Activated CD4-positive, alpha-beta memory T cell treated with anti-CD3 and anti-CD28 coated beads, Interleukin-2, amount 10 ng/mL, durations not matched to agents 7 days and 5 days (primary cell): Measurements from ENCODE around the gene DNASE1. TPM values are rescaled to one million over a fixed set of nuclear protein-coding genes. Genes with fewer than 3 reads are reported as not detected.

ENCODE experiments used
- CTCF ChIA-PET: fragments of 350-600 bp; sonication (Branson Sonifier 250); formaldehyde crosslinking; loops from one replicate; lab custom pipeline; 2021; ENCODE audit warnings: antibody characterized with exemption, inconsistent platforms; lab: Charles Lee
- POLR2A ChIA-PET: fragments of 350-600 bp; sonication (Branson Sonifier 250); formaldehyde crosslinking; loops from one replicate; lab custom pipeline; 2021; ENCODE audit warnings: antibody characterized with exemption; lab: Charles Lee
- DNase-seq: peaks from one replicate; pipeline ENCODE4 v3.0.0-alpha.2; 2020
- H3K27ac Mint-ChIP-seq: one replicate; pipeline ENCODE4 v1.8.0; 2021; ENCODE audit warnings: mild to moderate bottlenecking, mixed read lengths
- H3K27me3 Mint-ChIP-seq: one replicate; pipeline ENCODE4 v1.8.0; 2021; ENCODE audit warnings: mixed read lengths
- H3K36me3 Mint-ChIP-seq: one replicate; pipeline ENCODE4 v1.8.0; 2021; ENCODE audit warnings: low read depth, mixed read lengths
- H3K4me1 Mint-ChIP-seq: one replicate; pipeline ENCODE4 v1.8.0; 2021; ENCODE audit warnings: mixed read lengths
- H3K4me3 Mint-ChIP-seq: one replicate; pipeline ENCODE4 v1.8.0; 2021; ENCODE audit warnings: mild to moderate bottlenecking, mixed read lengths
- H3K9me3 Mint-ChIP-seq: one replicate; pipeline ENCODE4 v1.8.0; 2021; ENCODE audit warnings: mixed read lengths
- total RNA-seq, 2 experiments: library from RNA; stranded (reverse); gene quantifications; one replicate each; pipeline ENCODE4 v1.2.3, GENCODE V29; 2021

DNASE1 gene
- total RNA-seq, 2 experiments from 2014 or later = 32.8 to 35.8 TPM

DNA sequence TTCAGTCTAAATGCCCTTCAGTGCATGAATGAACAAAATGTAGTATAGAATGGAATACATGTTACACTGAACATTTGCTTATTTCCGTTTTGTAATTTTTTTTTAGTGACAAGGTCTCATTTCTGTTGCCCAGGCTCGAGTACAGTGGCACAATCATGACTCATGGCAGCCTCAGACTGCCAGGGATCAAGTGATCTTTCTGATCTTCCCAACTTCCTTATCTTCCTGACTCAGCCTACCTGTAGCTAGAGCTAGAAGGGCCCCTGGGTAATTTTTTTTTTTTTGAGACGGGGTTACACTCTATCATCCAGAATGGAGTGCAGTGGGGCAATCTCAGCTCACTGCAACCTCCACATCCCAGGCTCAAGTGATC, 35.7 kb upstream of the DNASE1 start:
- no peak overlapping the region for H3K27ac Mint-ChIP-seq
- no peak overlapping the region for H3K4me3 Mint-ChIP-seq
- no peak for DNase-seq
- ChIA-PET CTCF (interaction anchor here (1.1 kb wide), 1 partner anchor 157 kb away, joined by 4 read pairs; no protein-coding TSS in a partner anchor), POLR2A (no interaction called here)
- no peaks in the 10 kb centered on the region for H3K27me3 Mint-ChIP-seq
- peaks cover 36% of the 10 kb centered on the region for H3K4me1 Mint-ChIP-seq
- H3K36me3 Mint-ChIP-seq = peaks cover 49% of the 10 kb centered on the region
- H3K9me3 Mint-ChIP-seq = no peaks in the 10 kb centered on the region

- peaks cover 31% of the 10 kb centered on the region for H3K4me1 Mint-ChIP-seq
- ChIA-PET CTCF (no interaction called here), POLR2A (no interaction called here)
- no peak overlapping the region for H3K27ac Mint-ChIP-seq
- DNase-seq = no peak
- H3K9me3 Mint-ChIP-seq = no peaks in the 10 kb centered on the region
- no peak overlapping the region for H3K4me3 Mint-ChIP-seq
- peaks cover 14% of the 10 kb centered on the region for H3K36me3 Mint-ChIP-seq
- no peaks in the 10 kb centered on the region for H3K27me3 Mint-ChIP-seq
Measured at GRCh38 chr16:3623642-3624041, 30.8 kb upstream of the DNASE1 start.

DNA sequence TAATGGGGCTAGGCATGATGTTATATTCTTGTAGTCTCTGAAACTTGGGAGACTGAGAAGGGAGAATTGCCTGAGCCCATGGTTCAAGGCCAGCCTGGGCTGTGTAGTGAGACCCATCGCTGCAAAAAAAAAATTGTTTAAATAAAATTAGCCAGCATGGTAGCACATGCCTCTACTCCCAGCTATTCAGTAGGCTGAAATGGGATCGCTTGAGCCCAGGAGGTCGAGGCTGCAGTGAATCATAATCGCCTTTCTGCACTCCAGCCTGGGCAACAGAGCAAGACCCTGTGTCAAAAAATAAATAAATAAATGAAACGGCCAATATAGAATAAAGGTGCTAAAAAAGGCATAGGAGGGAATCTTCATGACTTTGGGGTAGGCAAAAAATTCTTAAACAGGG, 29.2 kb upstream of the DNASE1 start:
- Mint-ChIP-seq H3K27ac (peak overlapping the region; percentile 78), H3K4me3 (no peak overlapping the region)

DNA sequence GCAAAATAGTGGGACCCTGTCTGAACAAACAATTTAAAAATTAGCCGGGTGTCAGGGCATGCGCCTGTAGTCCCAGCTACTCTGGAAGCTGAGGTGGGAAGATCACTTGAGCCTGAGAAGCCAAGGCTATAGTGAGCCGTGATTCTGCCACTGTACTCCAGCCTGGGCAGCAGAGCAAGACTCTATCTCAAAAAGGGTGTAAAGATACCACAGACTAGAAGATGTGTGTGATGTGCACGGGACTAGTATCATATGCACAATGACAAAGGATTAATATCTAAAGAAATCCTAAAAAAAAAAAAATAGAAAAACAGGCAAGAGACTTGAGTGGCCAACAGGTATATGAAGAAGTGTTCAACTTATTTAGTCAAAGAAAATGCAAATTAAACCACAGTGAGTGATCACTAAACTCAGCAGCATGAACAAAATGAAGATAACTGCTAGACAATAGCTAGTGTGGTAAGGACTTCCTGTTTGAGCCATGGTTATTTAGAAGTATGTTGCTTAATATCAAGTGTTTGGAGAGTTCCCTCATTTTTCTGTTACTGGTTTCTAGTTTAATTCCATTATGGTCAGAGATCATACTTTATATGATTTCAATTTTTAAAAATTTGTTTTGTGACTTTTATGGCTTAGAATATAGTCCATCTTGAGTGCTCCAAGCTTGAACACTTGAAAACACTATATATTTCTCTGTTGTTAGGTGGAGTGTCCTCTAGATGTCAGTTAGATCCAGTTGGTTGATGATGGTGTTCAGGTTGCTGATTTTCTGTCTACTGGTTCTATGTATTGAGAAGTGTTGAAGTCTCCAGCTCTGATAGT, 28.4 kb upstream of the DNASE1 start:
- Mint-ChIP-seq H3K27me3 (no peaks in the 10 kb centered on the region), H3K4me1 (peaks cover 32% of the 10 kb centered on the region), H3K27ac (peak overlapping the region; percentile 78), H3K4me3 (peak overlapping the region; percentile 6), H3K9me3 (no peaks in the 10 kb centered on the region), H3K36me3 (peaks cover 10% of the 10 kb centered on the region)
- no peak for DNase-seq
- POLR2A ChIA-PET = interaction anchor here (0.8 to 3.4 kb wide), 7 partner anchors 10 to 91 kb away, joined by 3 to 25 read pairs (median 3); partner anchors contain the start of genes SLX4 and TRAP1
- CTCF ChIA-PET = interaction anchor here (0.6 to 1.6 kb wide), 4 partner anchors 12 to 40 kb away, joined by 3 to 5 read pairs (median 4); partner anchors contain the start of gene SLX4

More for the DNA sequence above, 29.2 kb upstream of the DNASE1 start:
- H3K27me3 Mint-ChIP-seq = no peaks in the 10 kb centered on the region
- CTCF ChIA-PET = no interaction called here
- no peak for DNase-seq
- no peaks in the 10 kb centered on the region for H3K9me3 Mint-ChIP-seq
- peaks cover 11% of the 10 kb centered on the region for H3K36me3 Mint-ChIP-seq
- H3K4me1 Mint-ChIP-seq = peaks cover 32% of the 10 kb centered on the region
- POLR2A ChIA-PET = interaction anchor here (1.5 to 3.4 kb wide), 2 partner anchors 9 to 13 kb away, joined by 3 to 25 read pairs; partner anchors contain the start of gene SLX4

- Mint-ChIP-seq H3K9me3 (no peaks in the 10 kb centered on the region), H3K36me3 (peaks cover 14% of the 10 kb centered on the region), H3K4me3 (no peak overlapping the region), H3K27me3 (no peaks in the 10 kb centered on the region), H3K27ac (no peak overlapping the region), H3K4me1 (peaks cover 26% of the 10 kb centered on the region)
- ChIA-PET POLR2A (interaction anchor here (1.2 to 1.6 kb wide), 3 partner anchors 11 to 80 kb away, joined by 3 to 4 read pairs (median 4); partner anchors contain the start of genes SLX4 and TRAP1), CTCF (interaction anchor here (1.0 to 1.4 kb wide), 4 partner anchors 11 to 66 kb away, joined by 3 to 5 read pairs (median 4); partner anchors contain the start of gene SLX4)
- peak; percentile 25 for DNase-seq
Measured at GRCh38 chr16:3637371-3637923, 17.0 kb upstream of the DNASE1 start.

DNA sequence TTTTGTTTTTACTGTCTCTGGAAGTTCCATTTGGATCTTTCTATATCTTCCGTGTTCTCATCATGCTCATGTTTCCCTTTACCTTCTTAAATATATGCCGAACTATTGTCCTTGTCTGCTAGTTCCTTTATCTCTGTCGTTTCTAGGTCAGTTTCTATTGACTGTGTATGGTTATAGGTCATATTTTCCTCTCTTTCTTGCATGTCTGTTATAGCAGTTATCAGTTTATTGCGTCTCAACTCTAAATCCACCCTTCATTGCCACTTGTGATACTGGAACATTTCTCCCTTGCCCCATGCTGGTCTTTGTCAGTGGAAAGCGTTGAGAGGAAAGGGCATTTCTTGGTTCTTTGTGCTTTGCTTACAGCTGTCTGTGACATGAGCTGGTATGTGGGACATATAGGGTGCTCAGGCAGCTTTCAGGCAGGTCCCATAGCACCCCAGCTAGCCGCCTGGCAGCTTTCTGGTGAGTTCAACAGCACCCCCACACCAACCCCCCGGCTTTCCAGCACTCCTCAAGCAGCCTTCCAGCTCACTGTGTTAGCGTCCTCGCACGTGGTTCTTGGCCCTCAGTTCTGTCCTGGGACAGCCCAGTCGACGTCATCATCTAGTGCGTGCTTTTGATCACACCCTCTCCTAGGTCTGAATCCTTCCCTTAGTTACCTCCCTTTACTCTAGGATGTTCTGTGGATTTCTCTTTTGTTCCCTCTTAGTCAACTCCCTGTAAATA, 15.4 kb upstream of the DNASE1 start:
- Mint-ChIP-seq H3K9me3 (no peaks in the 10 kb centered on the region), H3K4me3 (no peak overlapping the region), H3K36me3 (peaks cover 14% of the 10 kb centered on the region), H3K27me3 (no peaks in the 10 kb centered on the region), H3K4me1 (peaks cover 26% of the 10 kb centered on the region), H3K27ac (no peak overlapping the region)
- no peak for DNase-seq
- POLR2A ChIA-PET = interaction anchor here (1.4 kb wide), 1 partner anchor 13 kb away, joined by 4 read pairs; no protein-coding TSS in a partner anchor
- CTCF ChIA-PET = interaction anchor here (1.1 kb wide), 1 partner anchor 13 kb away, joined by 3 read pairs; no protein-coding TSS in a partner anchor

- ChIA-PET CTCF (no interaction called here), POLR2A (interaction anchor here (1.2 kb wide), 1 partner anchor 14 kb away, joined by 3 read pairs; the partner anchor contains the start of gene DNASE1)
- Mint-ChIP-seq H3K9me3 (no peaks in the 10 kb centered on the region), H3K27me3 (no peaks in the 10 kb centered on the region), H3K27ac (no peak overlapping the region), H3K4me1 (peaks cover 26% of the 10 kb centered on the region), H3K4me3 (no peak overlapping the region), H3K36me3 (peaks cover 14% of the 10 kb centered on the region)
- no peak for DNase-seq
Measured at GRCh38 chr16:3640207-3640606, 14.3 kb upstream of the DNASE1 start.

- POLR2A ChIA-PET = interaction anchor here (1.2 kb wide), 1 partner anchor 13 kb away, joined by 3 read pairs; the partner anchor contains the start of gene DNASE1
- Mint-ChIP-seq H3K4me3 (no peak overlapping the region), H3K36me3 (peaks cover 12% of the 10 kb centered on the region), H3K9me3 (no peaks in the 10 kb centered on the region), H3K4me1 (peaks cover 24% of the 10 kb centered on the region), H3K27me3 (no peaks in the 10 kb centered on the region), H3K27ac (no peak overlapping the region)
- DNase-seq = peak; percentile 11
- CTCF ChIA-PET = no interaction called here
Measured at GRCh38 chr16:3640632-3641501, 13.6 kb upstream of the DNASE1 start.

- H3K27me3 Mint-ChIP-seq = no peaks in the 10 kb centered on the region
- POLR2A ChIA-PET = no interaction called here
Measured at GRCh38 chr16:3641801-3642396, 12.6 kb upstream of the DNASE1 start.

DNA sequence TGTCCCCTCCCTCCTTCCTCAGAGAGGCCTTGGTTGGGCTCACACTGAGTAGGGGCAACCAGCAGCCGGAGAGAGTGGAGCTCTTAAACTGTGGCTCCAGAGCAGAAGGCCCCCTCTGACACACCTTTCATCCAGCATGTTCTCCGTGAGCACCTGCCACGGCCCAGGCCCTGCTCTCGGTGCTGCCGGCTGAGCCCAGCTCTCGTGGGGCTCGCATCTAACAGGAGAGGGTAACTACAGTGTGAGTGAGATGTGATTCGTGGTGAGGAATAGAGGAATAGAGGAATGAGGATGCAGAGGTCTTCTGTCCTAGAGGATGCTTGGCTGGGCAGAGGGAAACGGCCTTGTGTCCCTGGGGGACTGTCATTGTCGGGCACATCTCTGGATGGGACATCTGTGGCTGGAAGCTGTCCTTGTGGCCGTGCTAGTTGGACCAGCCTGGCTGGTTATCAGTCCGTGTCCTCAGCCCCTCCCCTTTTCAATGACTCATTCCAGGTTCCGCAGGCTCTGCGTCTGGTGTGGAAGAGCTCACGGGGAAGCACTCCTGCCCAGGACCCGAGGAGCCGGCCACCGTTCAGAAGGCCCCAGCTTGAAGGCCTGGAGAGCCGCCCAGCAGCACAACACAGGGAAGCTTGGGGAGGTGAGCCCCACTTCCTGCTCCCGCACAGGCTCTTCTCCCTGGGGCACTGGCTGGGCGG, 11.9 kb upstream of the DNASE1 start:
- DNase-seq = peak; percentile 10
- H3K9me3 Mint-ChIP-seq = no peaks in the 10 kb centered on the region
- H3K4me1 Mint-ChIP-seq = peaks cover 19% of the 10 kb centered on the region
- ChIA-PET POLR2A (no interaction called here), CTCF (no interaction called here)
- no peaks in the 10 kb centered on the region for H3K27me3 Mint-ChIP-seq
- no peak overlapping the region for H3K4me3 Mint-ChIP-seq
- no peak overlapping the region for H3K27ac Mint-ChIP-seq
- peaks cover 11% of the 10 kb centered on the region for H3K36me3 Mint-ChIP-seq

More at GRCh38 chr16:3641801-3642396, 12.6 kb upstream of the DNASE1 start:
- no peak overlapping the region for H3K4me3 Mint-ChIP-seq
- no peak overlapping the region for H3K27ac Mint-ChIP-seq
- DNase-seq = peak; percentile 8
- H3K4me1 Mint-ChIP-seq = peaks cover 26% of the 10 kb centered on the region
- H3K9me3 Mint-ChIP-seq = no peaks in the 10 kb centered on the region
- peaks cover 11% of the 10 kb centered on the region for H3K36me3 Mint-ChIP-seq
- CTCF ChIA-PET = no interaction called here

GRCh38 chr16:3643095-3643730, 11.3 kb upstream of the DNASE1 start:
- ChIA-PET POLR2A (no interaction called here), CTCF (no interaction called here)
- peak; percentile 9 for DNase-seq
- Mint-ChIP-seq H3K4me3 (no peak overlapping the region), H3K9me3 (no peaks in the 10 kb centered on the region), H3K27ac (no peak overlapping the region), H3K4me1 (peaks cover 15% of the 10 kb centered on the region), H3K27me3 (no peaks in the 10 kb centered on the region), H3K36me3 (peaks cover 11% of the 10 kb centered on the region)
